Neutrophil (primary cell): Measurements from ENCODE around the gene SPR.

Experiments used
- H3K27ac ChIP-seq: fragments of 200-600 bp; sonication (generic); 2 replicates; pipeline ENCODE4 v1.5.1; 2016; ENCODE audit warnings: mild to moderate bottlenecking, moderate library complexity
- H3K27me3 ChIP-seq: fragments of 200-600 bp; sonication (generic); 2 replicates; pipeline ENCODE4 v1.6.0; 2016; ENCODE audit warnings: mild to moderate bottlenecking
- H3K36me3 ChIP-seq: fragments of 200-600 bp; sonication (generic); 2 replicates; pipeline ENCODE4 v1.5.1; 2017
- H3K4me1 ChIP-seq, 2 experiments: fragments of 200-600 bp in 1 of 2; sonication (generic) in 1 of 2; 1 replicate in 1 of 2; 2 replicates in 1 of 2; pipeline versions ENCODE4 v1.5.1 to v1.6.1; 2013 to 2016; ENCODE audit warnings: low read depth in 1 of 2, low read length in 1 of 2, mild to moderate bottlenecking in 1 of 2, moderate library complexity in 1 of 2; ENCODE audit not compliant: control insufficient read depth in 1 of 2, insufficient read depth in 1 of 2
- H3K4me3 ChIP-seq, 2 experiments: fragments of 200-600 bp in 1 of 2; sonication (generic) in 1 of 2; 1 replicate in 1 of 2; 2 replicates in 1 of 2; pipeline ENCODE4 v1.5.1; 2013 to 2016; ENCODE audit warnings: low read depth in 1 of 2, low read length in 1 of 2, mild to moderate bottlenecking in 1 of 2, moderate library complexity in 1 of 2
- H3K9me3 ChIP-seq: fragments of 200-600 bp; sonication (generic); 2 replicates; pipeline ENCODE4 v1.5.1; 2016
- TF ChIP-seq, protein P1 (sequence below): fragments of 200-600 bp; sonication (generic); IDR thresholded peaks from 2 replicates; pipeline ENCODE4 v1.5.1; 2016; ENCODE audit warnings: antibody characterized with exemption

Gene SPR

DNA sequence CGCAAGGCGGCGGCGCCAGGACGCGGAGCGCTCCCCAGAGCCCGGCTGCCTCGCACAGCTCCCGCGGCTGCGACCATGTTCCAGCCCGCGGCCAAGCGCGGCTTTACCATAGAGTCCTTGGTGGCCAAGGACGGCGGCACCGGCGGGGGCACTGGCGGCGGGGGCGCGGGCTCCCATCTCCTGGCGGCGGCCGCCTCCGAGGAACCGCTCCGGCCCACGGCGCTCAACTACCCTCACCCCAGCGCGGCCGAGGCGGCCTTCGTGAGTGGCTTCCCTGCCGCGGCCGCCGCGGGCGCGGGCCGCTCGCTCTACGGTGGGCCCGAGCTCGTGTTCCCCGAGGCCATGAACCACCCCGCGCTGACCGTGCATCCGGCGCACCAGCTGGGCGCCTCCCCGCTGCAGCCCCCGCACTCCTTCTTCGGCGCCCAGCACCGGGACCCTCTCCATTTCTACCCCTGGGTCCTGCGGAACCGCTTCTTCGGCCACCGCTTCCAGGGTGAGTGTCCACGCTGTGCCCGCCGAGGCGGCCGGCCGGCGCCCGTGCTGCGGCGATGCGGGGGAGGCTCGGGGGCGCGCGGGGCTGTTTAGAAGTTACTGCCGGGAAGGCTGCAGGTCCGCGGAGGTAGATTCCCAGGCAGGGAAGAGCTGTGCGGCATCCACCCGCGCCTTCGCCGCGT lies 30.8 kb downstream of the SPR start:
- peaks cover 100% of the 10 kb centered on the region for H3K27me3 ChIP-seq
- H3K4me1 ChIP-seq: peaks cover 22 to 40% of the 10 kb centered on the region in 2 experiments
- no peaks in the 10 kb centered on the region for H3K36me3 ChIP-seq
- H3K27ac ChIP-seq: no peak overlapping the region
- no peak overlapping the region for H3K4me3 ChIP-seq
- TF ChIP-seq, protein P1, sequence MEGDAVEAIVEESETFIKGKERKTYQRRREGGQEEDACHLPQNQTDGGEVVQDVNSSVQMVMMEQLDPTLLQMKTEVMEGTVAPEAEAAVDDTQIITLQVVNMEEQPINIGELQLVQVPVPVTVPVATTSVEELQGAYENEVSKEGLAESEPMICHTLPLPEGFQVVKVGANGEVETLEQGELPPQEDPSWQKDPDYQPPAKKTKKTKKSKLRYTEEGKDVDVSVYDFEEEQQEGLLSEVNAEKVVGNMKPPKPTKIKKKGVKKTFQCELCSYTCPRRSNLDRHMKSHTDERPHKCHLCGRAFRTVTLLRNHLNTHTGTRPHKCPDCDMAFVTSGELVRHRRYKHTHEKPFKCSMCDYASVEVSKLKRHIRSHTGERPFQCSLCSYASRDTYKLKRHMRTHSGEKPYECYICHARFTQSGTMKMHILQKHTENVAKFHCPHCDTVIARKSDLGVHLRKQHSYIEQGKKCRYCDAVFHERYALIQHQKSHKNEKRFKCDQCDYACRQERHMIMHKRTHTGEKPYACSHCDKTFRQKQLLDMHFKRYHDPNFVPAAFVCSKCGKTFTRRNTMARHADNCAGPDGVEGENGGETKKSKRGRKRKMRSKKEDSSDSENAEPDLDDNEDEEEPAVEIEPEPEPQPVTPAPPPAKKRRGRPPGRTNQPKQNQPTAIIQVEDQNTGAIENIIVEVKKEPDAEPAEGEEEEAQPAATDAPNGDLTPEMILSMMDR: no peak
- no peaks in the 10 kb centered on the region for H3K9me3 ChIP-seq

DNA sequence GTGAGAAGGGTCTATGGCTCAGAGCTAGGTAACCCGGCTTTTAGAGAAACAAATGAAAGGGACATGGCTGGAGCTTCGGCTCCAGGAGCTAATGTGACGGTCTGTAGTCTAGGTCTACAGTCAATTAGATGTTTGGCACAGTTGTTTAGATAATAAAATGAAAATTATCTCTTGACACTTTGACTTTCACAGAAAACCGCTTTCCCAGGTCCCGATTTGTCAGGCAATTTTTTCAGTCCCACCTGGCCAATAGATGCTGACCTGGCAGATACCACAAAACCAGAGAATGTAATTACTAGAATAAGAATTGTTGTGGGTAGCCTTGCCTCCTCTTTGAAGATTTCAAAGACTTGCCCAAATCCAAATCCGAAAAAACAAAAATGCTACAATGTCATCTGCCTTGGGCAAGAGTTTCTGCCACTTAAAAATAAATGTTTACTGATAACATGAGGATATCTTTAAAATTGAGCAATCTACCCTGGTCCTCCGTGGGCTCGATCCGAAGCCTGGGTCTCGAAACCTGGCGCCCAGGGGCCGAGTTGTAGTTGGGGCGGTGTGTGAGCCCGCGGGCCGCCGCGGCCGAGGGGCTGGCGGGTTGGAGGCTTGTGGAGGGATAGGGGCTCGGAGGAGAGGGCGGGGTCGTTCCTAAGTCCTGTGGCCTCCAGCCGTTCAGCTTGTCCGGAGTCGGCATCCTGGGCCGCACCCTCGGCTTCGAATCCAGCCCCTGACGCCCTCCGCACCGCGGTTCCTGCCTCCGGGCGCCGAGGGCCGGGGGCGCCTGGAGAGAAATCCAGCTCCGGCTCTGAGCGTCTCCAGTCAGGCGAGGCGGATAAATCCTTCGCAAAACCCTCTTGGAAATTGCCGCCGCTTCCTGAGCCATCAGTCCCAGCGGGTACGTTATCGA lies 32.5 kb downstream of the SPR start:
- no peaks in the 10 kb centered on the region for H3K9me3 ChIP-seq
- no peak overlapping the region for H3K4me3 ChIP-seq
- peaks cover 100% of the 10 kb centered on the region for H3K27me3 ChIP-seq
- no peak overlapping the region for H3K27ac ChIP-seq
- peaks cover 22 to 40% of the 10 kb centered on the region in 2 experiments for H3K4me1 ChIP-seq
- H3K36me3 ChIP-seq: no peaks in the 10 kb centered on the region
- TF ChIP-seq, protein P1: no peak

DNA sequence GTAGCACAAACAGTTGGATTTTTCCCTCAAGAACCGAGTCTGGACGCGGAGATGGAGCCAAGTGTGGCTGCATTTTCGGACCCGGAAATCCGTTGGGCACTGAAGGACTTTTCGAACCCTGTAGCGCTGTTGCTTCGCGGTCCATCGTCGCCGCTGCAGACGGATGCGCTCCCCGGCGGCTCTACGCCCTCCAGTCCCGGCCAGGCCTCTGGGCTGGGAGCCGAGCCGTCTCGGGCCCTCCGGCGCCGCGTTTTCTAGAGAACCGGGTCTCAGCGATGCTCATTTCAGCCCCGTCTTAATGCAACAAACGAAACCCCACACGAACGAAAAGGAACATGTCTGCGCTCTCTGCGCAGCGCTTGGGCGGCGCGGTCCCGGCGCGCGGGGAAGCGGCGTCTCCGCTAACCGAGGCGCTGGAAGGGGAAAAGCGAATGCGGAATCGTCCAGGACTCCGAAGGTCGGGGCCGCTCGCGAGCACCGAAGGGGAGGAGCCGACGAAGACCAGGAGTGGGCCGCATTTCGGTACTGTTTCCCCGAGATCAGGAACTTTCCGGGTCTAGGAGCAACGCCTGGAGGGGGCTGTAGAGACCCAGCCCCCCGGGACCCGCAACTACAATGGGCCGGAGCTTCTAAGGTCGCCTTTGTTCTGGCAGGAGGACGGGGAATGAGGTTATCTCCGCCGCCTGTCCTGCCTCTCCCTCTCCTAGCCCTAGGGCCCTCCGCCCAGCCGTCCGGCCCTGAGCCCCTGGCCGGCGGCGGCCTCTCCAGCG lies 33.3 kb downstream of the SPR start:
- Histone ChIP-seq H3K27me3 (peaks cover 100% of the 10 kb centered on the region), H3K27ac (no peak overlapping the region), H3K4me1 (peaks cover 22 to 40% of the 10 kb centered on the region in 2 experiments), H3K36me3 (no peaks in the 10 kb centered on the region), H3K9me3 (no peaks in the 10 kb centered on the region), H3K4me3 (no peak overlapping the region)
- TF ChIP-seq, protein P1: no peak

DNA sequence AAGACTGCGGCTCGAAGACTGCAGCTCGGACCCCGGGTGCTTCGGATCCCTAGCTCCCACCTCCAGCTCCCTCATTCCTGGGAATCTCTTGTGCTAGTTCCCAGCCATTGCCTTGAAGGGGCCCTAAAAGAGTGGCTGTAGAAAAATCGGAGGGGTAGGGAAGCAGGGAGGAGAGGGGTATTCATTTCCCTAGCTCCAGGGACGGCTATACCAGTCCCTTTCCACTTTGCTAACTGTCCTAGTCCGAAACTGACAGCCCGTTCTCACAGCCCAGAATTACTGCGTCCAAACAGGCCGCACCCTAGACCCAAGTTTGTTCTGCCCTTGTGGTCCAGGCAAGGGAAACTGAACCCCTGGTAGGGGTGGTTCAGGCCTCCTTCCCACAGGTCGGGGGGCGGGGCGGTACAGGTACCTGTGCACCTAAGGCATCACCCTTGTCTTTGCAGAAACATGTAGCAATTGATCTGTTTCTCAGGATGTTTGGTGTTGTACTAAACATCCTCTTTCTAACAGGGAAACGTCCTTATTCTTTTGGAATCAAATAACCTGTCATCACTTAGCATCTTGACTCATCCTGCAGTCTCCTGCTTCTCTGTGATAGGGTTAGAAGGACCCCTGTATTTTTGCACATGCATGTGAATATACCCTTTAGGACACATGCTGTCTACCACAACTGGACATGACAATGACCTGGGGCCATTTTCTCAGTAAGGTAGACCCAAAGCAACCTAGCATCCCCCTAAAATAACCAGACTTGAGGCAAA lies 34.1 kb downstream of the SPR start:
- H3K27me3 ChIP-seq: peaks cover 100% of the 10 kb centered on the region
- H3K4me3 ChIP-seq: no peak overlapping the region
- peaks cover 20 to 33% of the 10 kb centered on the region in 2 experiments for H3K4me1 ChIP-seq
- no peaks in the 10 kb centered on the region for H3K36me3 ChIP-seq
- H3K9me3 ChIP-seq: no peaks in the 10 kb centered on the region
- TF ChIP-seq, protein P1: no peak
- no peak overlapping the region for H3K27ac ChIP-seq

DNA sequence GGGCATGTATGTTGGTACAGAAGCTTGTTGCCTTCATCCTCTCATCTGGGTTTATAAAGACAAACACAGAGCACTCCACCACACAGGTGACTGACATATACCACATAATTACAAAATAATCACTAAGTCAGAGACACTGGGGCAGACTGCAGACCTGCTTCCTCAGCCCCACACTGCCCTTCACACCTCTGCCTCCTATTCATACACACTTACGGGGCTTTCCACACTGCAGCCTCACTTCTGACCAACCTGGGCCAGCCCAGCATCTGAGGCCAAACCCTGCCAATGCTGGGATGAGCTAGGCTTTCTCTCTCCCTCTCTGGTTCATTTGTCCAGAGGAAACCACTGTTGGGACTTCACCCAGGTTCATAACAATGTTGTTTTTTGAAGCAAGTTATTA lies 34.6 kb downstream of the SPR start:
- H3K9me3 ChIP-seq: no peaks in the 10 kb centered on the region
- H3K4me1 ChIP-seq: peaks cover 14 to 27% of the 10 kb centered on the region in 2 experiments
- peaks cover 100% of the 10 kb centered on the region for H3K27me3 ChIP-seq
- H3K27ac ChIP-seq: no peak overlapping the region
- H3K36me3 ChIP-seq: no peaks in the 10 kb centered on the region
- TF ChIP-seq, protein P1: no peak
- no peak overlapping the region for H3K4me3 ChIP-seq
